Activated CD8-positive, alpha-beta T cell treated with anti-CD3 and anti-CD28 coated beads, Interleukin-2, amount 10 ng/mL, durations not matched to agents 7 days and 5 days (primary cell): Measurements from ENCODE around the gene MRPS5. TPM values are rescaled to one million over a fixed set of nuclear protein-coding genes. Genes with fewer than 3 reads are reported as not detected.

Source experiments
- ATAC-seq: fragments of 150-1000 bp; cut with Tn5 transposase; one replicate; pipeline ENCODE4 v1.10.0; 2021; ENCODE audit warnings: moderate library complexity
- CTCF ChIA-PET: fragments of 350-600 bp; sonication (Branson Sonifier 250); formaldehyde crosslinking; loops from one replicate; lab custom pipeline; 2021; ENCODE audit warnings: antibody characterized with exemption; lab: Charles Lee
- POLR2A ChIA-PET: fragments of 350-600 bp; sonication (Branson Sonifier 250); formaldehyde crosslinking; loops from one replicate; lab custom pipeline; 2021; ENCODE audit warnings: antibody characterized with exemption; lab: Charles Lee
- DNase-seq: peaks from one replicate; pipeline ENCODE4 v3.0.0-alpha.2; 2020
- H3K27ac Mint-ChIP-seq: one replicate; pipeline ENCODE4 v1.8.0; 2021; ENCODE audit warnings: mild to moderate bottlenecking, mixed read lengths
- H3K27me3 Mint-ChIP-seq: one replicate; pipeline ENCODE4 v1.8.0; 2021; ENCODE audit warnings: low read depth, mixed read lengths
- H3K36me3 Mint-ChIP-seq: one replicate; pipeline ENCODE4 v1.8.0; 2021; ENCODE audit warnings: low read depth, mixed read lengths
- H3K4me1 Mint-ChIP-seq: one replicate; pipeline ENCODE4 v1.8.0; 2021; ENCODE audit warnings: low read depth, mixed read lengths
- H3K4me3 Mint-ChIP-seq: one replicate; pipeline ENCODE4 v1.8.0; 2021; ENCODE audit warnings: mild to moderate bottlenecking, mixed read lengths
- H3K9me3 Mint-ChIP-seq: one replicate; pipeline ENCODE4 v1.8.0; 2022; ENCODE audit warnings: mixed read lengths; ENCODE audit not compliant: insufficient read depth
- total RNA-seq, 2 experiments: library from RNA; stranded (reverse); gene quantifications; one replicate each; pipeline ENCODE4 v1.2.3, GENCODE V29; 2021

The MRPS5 gene
- 10 to 100 TPM; 79.8 to 83.3 TPM for total RNA-seq

- Mint-ChIP-seq H3K36me3 (peaks cover 35% of the 10 kb centered on the region), H3K27ac (peak within 1 kb of the TSS; percentile 96), H3K27me3 (peaks cover 3% of the 10 kb centered on the region), H3K4me1 (peaks cover 43% of the 10 kb centered on the region), H3K4me3 (peak within 1 kb of the TSS; percentile 96), H3K9me3 (peaks cover 4% of the 10 kb centered on the region)
- ATAC-seq (peak; percentile 97), DNase-seq (peak; percentile 87)
- ChIA-PET CTCF (interaction anchor here (1.1 to 10.5 kb wide), 10 partner anchors 38 to 164 kb away, joined by 3 to 296 read pairs (median 5); partner anchors contain the start of genes MAL, ZNF2 and ZNF514), POLR2A (interaction anchor here (0.7 to 2.8 kb wide), 8 partner anchors 37 to 109 kb away, joined by 3 to 15 read pairs (median 7); partner anchors contain the start of genes MAL, ZNF2 and ZNF514)
Measured at GRCh38 chr2:95121407-95122196, at the start of gene MRPS5. TSS of gene MRPS5 (minus strand) at chr2:95121808. CDS start at chr2:95121791, 17 bp downstream.

DNA sequence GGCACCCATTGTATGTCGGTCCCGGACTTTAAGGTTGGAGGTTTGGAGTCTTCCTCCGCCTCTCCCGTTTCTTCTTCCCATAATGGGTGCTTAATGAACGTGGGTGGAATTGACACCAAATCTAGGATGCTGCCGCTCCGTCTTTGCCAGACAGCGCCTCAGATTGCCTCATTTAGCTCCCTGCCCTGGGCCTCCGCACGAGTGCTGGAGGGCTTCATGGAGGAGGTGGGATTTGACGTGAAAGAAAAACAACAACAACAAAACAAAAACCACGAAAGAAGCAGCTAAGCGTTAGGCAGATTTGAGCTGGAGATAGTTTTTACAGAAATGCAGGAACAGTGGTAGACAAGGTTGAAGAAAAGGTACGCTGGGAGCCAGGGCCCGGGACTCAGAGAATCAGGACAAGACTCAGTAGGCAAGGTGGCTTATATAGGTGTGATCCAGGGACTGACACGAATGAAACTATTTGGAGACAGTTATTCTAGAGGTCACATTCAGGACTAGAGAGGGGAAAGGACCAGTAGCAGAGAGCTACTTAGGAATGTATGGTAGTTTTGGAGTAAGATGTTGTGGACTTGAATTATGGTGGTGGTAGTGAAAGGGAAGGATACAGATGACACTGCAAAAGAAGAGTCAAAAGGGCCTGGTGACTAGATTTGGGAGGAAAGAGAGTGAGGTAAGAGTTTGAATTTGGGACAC is 44.6 kb upstream of the MRPS5 start:
- Mint-ChIP-seq H3K4me1 (peaks cover 27% of the 10 kb centered on the region), H3K27me3 (no peaks in the 10 kb centered on the region), H3K9me3 (no peaks in the 10 kb centered on the region), H3K36me3 (peaks cover 19% of the 10 kb centered on the region), H3K4me3 (peak overlapping the region; percentile 93), H3K27ac (peak overlapping the region; percentile 96)
- ChIA-PET CTCF (interaction anchor here (1.0 to 3.1 kb wide), 5 partner anchors 16 to 143 kb away, joined by 3 to 16 read pairs (median 7); partner anchors contain the start of gene MRPS5), POLR2A (interaction anchor here (0.5 to 2.0 kb wide), 2 partner anchors 30 to 45 kb away, joined by 3 to 11 read pairs; partner anchors contain the start of gene MRPS5)
- DNase-seq (no peak), ATAC-seq (peak; percentile 27)

DNA sequence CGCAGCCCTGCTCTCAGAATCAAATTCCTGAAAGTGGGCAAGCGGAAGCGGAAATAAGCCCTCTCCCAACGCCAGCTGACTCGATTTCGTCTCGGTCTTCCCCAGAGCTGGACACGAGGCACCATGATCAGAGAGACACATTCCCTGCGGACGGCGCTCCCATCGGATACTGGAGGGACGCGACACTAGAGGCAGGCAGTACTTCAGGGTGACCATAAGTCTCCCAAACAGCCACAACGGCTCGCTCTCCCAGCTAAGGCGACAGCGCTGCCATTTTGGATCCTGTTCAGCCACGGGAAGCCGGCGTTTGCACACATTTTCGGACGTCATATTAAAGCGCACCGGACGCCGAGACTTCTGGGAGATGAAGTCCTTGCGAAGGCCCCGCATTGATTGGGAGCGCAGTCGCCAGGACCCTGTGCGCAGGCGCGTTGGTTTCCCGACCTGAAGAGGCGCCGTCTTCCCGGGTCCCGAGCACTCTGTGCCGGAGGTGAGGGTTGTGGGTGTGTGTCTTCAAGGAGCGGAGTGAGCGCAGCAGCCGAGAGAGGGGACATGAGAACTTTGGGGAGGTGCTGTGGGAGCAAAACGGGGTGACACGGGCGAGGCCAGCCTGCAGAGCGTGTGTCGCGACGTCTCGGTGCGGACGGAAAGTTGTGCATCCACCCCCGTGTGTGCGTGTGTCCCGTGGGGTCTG is 43.9 kb upstream of the MRPS5 start, which contains the start of gene ZNF2:
Gene ZNF2, plus strand, starts transcription at position 439 of the 694 bp plus-strand sequence. CDS start 10,418 bp downstream, outside the sequence.
- peak; percentile 98 for ATAC-seq
- peaks cover 19% of the 10 kb centered on the region for H3K36me3 Mint-ChIP-seq
- no peaks in the 10 kb centered on the region for H3K9me3 Mint-ChIP-seq
- H3K27ac Mint-ChIP-seq: peak within 1 kb of the TSS; percentile 96
- ChIA-PET CTCF (interaction anchor here (0.8 to 3.1 kb wide), 6 partner anchors 44 to 208 kb away, joined by 4 to 16 read pairs (median 6); partner anchors contain the start of gene MRPS5), POLR2A (interaction anchor here (0.5 to 2.0 kb wide), 3 partner anchors 30 to 46 kb away, joined by 3 to 11 read pairs (median 3); partner anchors contain the start of gene MRPS5)
- DNase-seq: peak; percentile 98
- H3K4me3 Mint-ChIP-seq: peak within 1 kb of the TSS; percentile 93
- peaks cover 27% of the 10 kb centered on the region for H3K4me1 Mint-ChIP-seq
- no peaks in the 10 kb centered on the region for H3K27me3 Mint-ChIP-seq

DNA sequence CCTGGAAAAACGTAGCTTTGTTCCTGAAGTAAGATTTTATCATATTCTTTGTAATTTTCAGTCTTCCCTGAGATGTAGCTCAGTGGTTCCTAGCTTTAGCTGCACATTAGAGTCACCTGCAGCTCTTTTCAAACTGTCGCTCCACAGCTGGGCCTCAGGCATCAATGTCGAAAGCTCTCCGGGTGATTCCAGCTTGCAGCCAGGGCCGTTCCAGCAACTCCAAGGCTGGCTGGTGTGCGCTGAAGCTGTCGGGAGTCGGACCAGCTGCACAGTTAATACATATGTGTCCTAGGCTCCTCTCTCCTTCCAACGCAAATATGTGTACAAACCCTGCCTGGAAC is 43.4 kb upstream of the MRPS5 start:
- H3K4me3 Mint-ChIP-seq: peak overlapping the region; percentile 93
- ChIA-PET POLR2A (interaction anchor here (0.7 to 2.0 kb wide), 2 partner anchors 43 to 47 kb away, joined by 3 to 11 read pairs; partner anchors contain the start of gene MRPS5), CTCF (interaction anchor here (0.8 to 3.1 kb wide), 6 partner anchors 44 to 208 kb away, joined by 4 to 16 read pairs (median 6); partner anchors contain the start of gene MRPS5)
- H3K4me1 Mint-ChIP-seq: peaks cover 30% of the 10 kb centered on the region
- DNase-seq (no peak), ATAC-seq (peak; percentile 10)
- no peaks in the 10 kb centered on the region for H3K9me3 Mint-ChIP-seq
- peak overlapping the region; percentile 96 for H3K27ac Mint-ChIP-seq
- peaks cover 19% of the 10 kb centered on the region for H3K36me3 Mint-ChIP-seq
- no peaks in the 10 kb centered on the region for H3K27me3 Mint-ChIP-seq

- Mint-ChIP-seq H3K9me3 (peaks cover 12% of the 10 kb centered on the region), H3K4me3 (peak within 1 kb of the TSS; percentile 82), H3K4me1 (peaks cover 28% of the 10 kb centered on the region), H3K27ac (peak within 1 kb of the TSS; percentile 90), H3K36me3 (peaks cover 31% of the 10 kb centered on the region), H3K27me3 (no peaks in the 10 kb centered on the region)
- peak; percentile 81 for DNase-seq
- ATAC-seq: peak; percentile 93
- CTCF ChIA-PET: interaction anchor here (0.8 to 3.1 kb wide), 6 partner anchors 9 to 137 kb away, joined by 3 to 14 read pairs (median 4); no protein-coding TSS in a partner anchor
- POLR2A ChIA-PET: interaction anchor here (1.1 to 2.9 kb wide), 4 partner anchors 36 to 137 kb away, joined by 3 to 13 read pairs (median 3); partner anchors contain the start of gene MRPS5
Measured at GRCh38 chr2:95159690-95160449, 38.3 kb upstream of the MRPS5 start, which contains the start of gene ZNF514. TSS of gene ZNF514 (minus strand) at chr2:95159848. CDS start at chr2:95153253, 6,595 bp downstream.

- ATAC-seq (peak; percentile 75), DNase-seq (peak; percentile 40)
- ChIA-PET CTCF (interaction anchor here (0.8 to 3.1 kb wide), 6 partner anchors 10 to 136 kb away, joined by 3 to 14 read pairs (median 4); no protein-coding TSS in a partner anchor), POLR2A (interaction anchor here (1.1 to 2.9 kb wide), 4 partner anchors 36 to 136 kb away, joined by 3 to 13 read pairs (median 3); partner anchors contain the start of gene MRPS5)
- H3K4me3 Mint-ChIP-seq: peak overlapping the region; percentile 81
- H3K4me1 Mint-ChIP-seq: peaks cover 21% of the 10 kb centered on the region
- H3K9me3 Mint-ChIP-seq: peaks cover 12% of the 10 kb centered on the region
- H3K27me3 Mint-ChIP-seq: no peaks in the 10 kb centered on the region
- H3K36me3 Mint-ChIP-seq: peaks cover 37% of the 10 kb centered on the region
- peak overlapping the region; percentile 83 for H3K27ac Mint-ChIP-seq
Measured at GRCh38 chr2:95158891-95159619, 37.4 kb upstream of the MRPS5 start.

DNA sequence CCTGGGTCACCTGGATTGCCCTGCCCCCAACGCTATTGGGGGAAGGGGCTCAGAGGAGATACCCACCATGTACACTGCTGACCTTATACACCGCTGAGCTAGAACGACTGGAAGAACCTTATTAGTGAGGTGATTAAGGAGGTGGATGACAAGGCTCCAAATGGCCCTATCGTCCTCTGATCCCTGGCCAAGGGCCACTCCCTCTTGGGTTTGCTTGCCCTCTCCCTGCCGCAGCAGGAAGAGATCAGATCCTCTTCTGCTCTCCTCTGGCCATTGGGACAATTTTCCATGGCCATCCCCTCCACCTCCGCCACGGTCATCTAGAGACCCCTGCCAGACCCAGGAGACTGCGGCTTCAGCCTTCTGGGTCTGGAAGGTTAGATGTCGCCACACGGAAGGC is 36.8 kb upstream of the MRPS5 start:
- Mint-ChIP-seq H3K27ac (no peak overlapping the region), H3K27me3 (no peaks in the 10 kb centered on the region), H3K36me3 (peaks cover 42% of the 10 kb centered on the region), H3K9me3 (peaks cover 12% of the 10 kb centered on the region), H3K4me1 (peaks cover 19% of the 10 kb centered on the region), H3K4me3 (peak overlapping the region; percentile 81)
- DNase-seq (no peak), ATAC-seq (no peak)
- CTCF ChIA-PET: interaction anchor here (1.5 to 3.1 kb wide), 3 partner anchors 11 to 136 kb away, joined by 4 to 14 read pairs (median 7); no protein-coding TSS in a partner anchor
- POLR2A ChIA-PET: interaction anchor here (1.1 to 2.9 kb wide), 2 partner anchors 38 to 43 kb away, joined by 3 to 13 read pairs; partner anchors contain the start of gene MRPS5

GRCh38 chr2:95149397-95149984 is 27.9 kb upstream of the MRPS5 start:
- no peak overlapping the region for H3K4me3 Mint-ChIP-seq
- ChIA-PET POLR2A (no interaction called here), CTCF (no interaction called here)
- H3K27me3 Mint-ChIP-seq: no peaks in the 10 kb centered on the region
- H3K9me3 Mint-ChIP-seq: peaks cover 57% of the 10 kb centered on the region
- no peak overlapping the region for H3K27ac Mint-ChIP-seq
- no peak for ATAC-seq
- H3K4me1 Mint-ChIP-seq: no peaks in the 10 kb centered on the region
- no peak for DNase-seq
- H3K36me3 Mint-ChIP-seq: peaks cover 74% of the 10 kb centered on the region

GRCh38 chr2:95143838-95144237 is 22.2 kb upstream of the MRPS5 start:
- peaks cover 30% of the 10 kb centered on the region for H3K36me3 Mint-ChIP-seq

More at GRCh38 chr2:95143838-95144237, 22.2 kb upstream of the MRPS5 start:
- H3K4me1 Mint-ChIP-seq: no peaks in the 10 kb centered on the region
- peaks cover 60% of the 10 kb centered on the region for H3K9me3 Mint-ChIP-seq
- ATAC-seq (no peak), DNase-seq (no peak)
- ChIA-PET CTCF (no interaction called here), POLR2A (no interaction called here)
- H3K27ac Mint-ChIP-seq: no peak overlapping the region
- no peak overlapping the region for H3K4me3 Mint-ChIP-seq
- H3K27me3 Mint-ChIP-seq: no peaks in the 10 kb centered on the region
